H1 (cell line): ENCODE results near the gene TDP2. TPM values are rescaled to one million over a fixed set of nuclear protein-coding genes. Genes with fewer than 3 reads are reported as not detected.

ENCODE experiments used
- CTCF ChIA-PET: fragments of 300-600 bp; sonication (Branson Sonifier 250); formaldehyde crosslinking; loops from one replicate; lab custom pipeline; 2021; ENCODE audit not compliant: partially characterized antibody; lab: Charles Lee
- POLR2A ChIA-PET: fragments of 300-600 bp; sonication (Branson Sonifier 250); formaldehyde crosslinking; loops from one replicate; lab custom pipeline; 2021; ENCODE audit warnings: inconsistent platforms; ENCODE audit not compliant: partially characterized antibody; lab: Charles Lee
- DNase-seq, 2 experiments: peaks; one replicate each; pipeline versions ENCODE4 v3.0.0 to v3.0.0-alpha.2; 2010 to 2022; ENCODE audit warnings: low spot score in 2 of 2, low read depth in 1 of 2, mixed read lengths in 1 of 2
- FAIRE-seq: peaks from 2 replicates; lab custom pipeline; 2011; peaks lifted over from hg19 to GRCh38; lab: Jason Lieb, UNC
- H2AFZ ChIP-seq: 2 replicates; pipeline ENCODE4 v1.8.1; 2012; ENCODE audit warnings: low read length, inconsistent platforms
- H2AK5ac ChIP-seq: 2 replicates; pipeline ENCODE4 v1.6.1; 2013; ENCODE audit warnings: low read depth, low read length
- H2BK120ac ChIP-seq: replicated peaks from 2 replicates; pipeline ENCODE3; 2013; ENCODE audit warnings: low read depth, low read length, inconsistent platforms
- H2BK12ac ChIP-seq: 2 replicates; pipeline ENCODE4 v1.6.1; 2013; ENCODE audit warnings: low read depth, low read length
- H2BK15ac ChIP-seq: 2 replicates; pipeline ENCODE4 v1.6.1; 2013; ENCODE audit warnings: low read length
- H2BK20ac ChIP-seq: 2 replicates; pipeline ENCODE4 v1.6.1; 2013; ENCODE audit warnings: low read length
- H2BK5ac ChIP-seq: 2 replicates; pipeline ENCODE4 v1.6.1; 2013; ENCODE audit warnings: low read depth, low read length
- H3K14ac ChIP-seq: 2 replicates; pipeline ENCODE4 v1.6.1; 2013; ENCODE audit warnings: inconsistent platforms; ENCODE audit not compliant: insufficient read length
- H3K18ac ChIP-seq: 2 replicates; pipeline ENCODE4 v1.6.1; 2013; ENCODE audit warnings: low read length; ENCODE audit errors: extremely low read depth
- H3K23ac ChIP-seq: 2 replicates; pipeline ENCODE4 v1.6.1; 2013; ENCODE audit warnings: inconsistent platforms; ENCODE audit not compliant: insufficient read length
- H3K23me2 ChIP-seq: 2 replicates; pipeline ENCODE4 v1.6.1; 2013; ENCODE audit warnings: low read depth, low read length
- H3K27ac ChIP-seq: 2 replicates; pipeline ENCODE4 v1.6.1; 2011; ENCODE audit warnings: low read depth, low read length, inconsistent platforms
- H3K27me3 ChIP-seq, 4 experiments: replicated peaks in 1 of 4; 1 replicate in 1 of 4; 2 replicates in 3 of 4; pipeline versions ENCODE4 v1.6.1 to v1.8.1; 2011 to 2013; ENCODE audit warnings: low read length in 3 of 4, mild to moderate bottlenecking in 3 of 4, inconsistent platforms in 2 of 4, mixed read lengths in 2 of 4, moderate library complexity in 1 of 4; ENCODE audit not compliant: control insufficient read depth in 3 of 4, insufficient read depth in 3 of 4; ENCODE audit errors: extremely low read depth in 1 of 4
- H3K36me3 ChIP-seq, 4 experiments: 2 replicates each; pipeline versions ENCODE4 v1.6.1 to v1.8.1; 2011 to 2013; ENCODE audit warnings: mild to moderate bottlenecking in 4 of 4, low read length in 3 of 4, moderate library complexity in 2 of 4, control low read depth in 1 of 4, inconsistent platforms in 1 of 4; ENCODE audit not compliant: insufficient read depth in 4 of 4, control insufficient read depth in 2 of 4
- H3K4ac ChIP-seq: replicated peaks from 2 replicates; pipeline ENCODE3; 2013; ENCODE audit warnings: low read length, low read depth, mixed read lengths, inconsistent platforms; ENCODE audit not compliant: insufficient read length
- H3K4me1 ChIP-seq, 4 experiments: replicated peaks in 1 of 4; 1 replicate in 1 of 4; 2 replicates in 3 of 4; pipeline versions ENCODE4 v1.6.1 to v1.8.1; 2011 to 2013; ENCODE audit warnings: low read length in 3 of 4, inconsistent platforms in 2 of 4, mixed read lengths in 1 of 4; ENCODE audit not compliant: insufficient read depth in 4 of 4, control insufficient read depth in 3 of 4
- H3K4me2 ChIP-seq, 2 experiments: 2 replicates each; pipeline versions ENCODE4 v1.6.1 to v1.8.1; 2011 to 2013; ENCODE audit warnings: low read depth in 2 of 2, low read length in 2 of 2, control low read depth in 1 of 2, inconsistent platforms in 1 of 2, mild to moderate bottlenecking in 1 of 2; ENCODE audit not compliant: insufficient read depth in 1 of 2
- H3K4me3 ChIP-seq, 4 experiments: fragments of 200-600, 300-600 bp in 1 of 4; sonication (generic), shearing (Covaris generic), sonication (Bioruptor Twin) in 1 of 4; 2 replicates each; pipeline versions ENCODE4 v1.5.1 to v1.8.1; 2011 to 2016; ENCODE audit warnings: low read length in 4 of 4, low read depth in 3 of 4, control low read depth in 2 of 4, inconsistent platforms in 2 of 4, mild to moderate bottlenecking in 2 of 4, mixed read lengths in 1 of 4, moderate library complexity in 1 of 4; ENCODE audit not compliant: insufficient read depth in 2 of 4; ENCODE audit errors: extremely low read depth in 1 of 4
- H3K56ac ChIP-seq: replicated peaks from 2 replicates; pipeline ENCODE3; 2013; ENCODE audit warnings: low read depth, mild to moderate bottlenecking, mixed read lengths, low read length, inconsistent platforms; ENCODE audit not compliant: insufficient read length
- H3K79me1 ChIP-seq: 2 replicates; pipeline ENCODE4 v1.6.1; 2013; ENCODE audit warnings: low read depth, low read length, control low read depth
- H3K79me2 ChIP-seq, 2 experiments: 2 replicates each; pipeline versions ENCODE4 v1.6.1 to v1.8.1; 2012 to 2013; ENCODE audit warnings: low read length in 2 of 2, mild to moderate bottlenecking in 2 of 2, inconsistent platforms in 1 of 2; ENCODE audit not compliant: insufficient read depth in 2 of 2, control insufficient read depth in 1 of 2
- H3K9ac ChIP-seq, 4 experiments: replicated peaks in 1 of 4; 1 replicate in 1 of 4; 2 replicates in 3 of 4; pipeline versions ENCODE4 v1.6.1 to v1.8.1; 2011 to 2013; ENCODE audit warnings: low read depth in 3 of 4, low read length in 3 of 4, control low read depth in 2 of 4, mild to moderate bottlenecking in 2 of 4, moderate library complexity in 2 of 4, inconsistent platforms in 1 of 4; ENCODE audit errors: extremely low read depth in 1 of 4
- H3K9me3 ChIP-seq, 2 experiments: 2 replicates each; pipeline versions ENCODE4 v1.6.1 to v1.8.1; 2012 to 2013; ENCODE audit warnings: mild to moderate bottlenecking in 2 of 2, moderate library complexity in 2 of 2, control low read depth in 1 of 2, inconsistent platforms in 1 of 2, low read depth in 1 of 2, low read length in 1 of 2, mixed read lengths in 1 of 2; ENCODE audit not compliant: insufficient read depth in 2 of 2
- H4K20me1 ChIP-seq, 2 experiments: replicated peaks in 1 of 2; 2 replicates each; pipeline versions ENCODE3 to v1.8.1; 2011 to 2013; ENCODE audit warnings: inconsistent platforms in 2 of 2, low read length in 2 of 2, mild to moderate bottlenecking in 1 of 2; ENCODE audit not compliant: insufficient read depth in 2 of 2, control insufficient read depth in 1 of 2
- H4K5ac ChIP-seq: 2 replicates; pipeline ENCODE4 v1.6.1; 2013; ENCODE audit warnings: low read length, low read depth, mixed read lengths, inconsistent platforms; ENCODE audit not compliant: insufficient read length
- H4K8ac ChIP-seq: 2 replicates; pipeline ENCODE4 v1.8.0; 2013; ENCODE audit warnings: mild to moderate bottlenecking, moderate library complexity, low read length, inconsistent platforms; ENCODE audit not compliant: insufficient read depth; ENCODE audit errors: extremely low read depth
- H4K91ac ChIP-seq: replicated peaks from 2 replicates; pipeline ENCODE3; 2013; ENCODE audit warnings: low read length, mixed read lengths, inconsistent platforms; ENCODE audit not compliant: insufficient read length
- SUZ12 ChIP-seq: fragments of 200-600 bp; sonication (generic); IDR thresholded peaks from 2 replicates; pipeline ENCODE4 v1.6.1; 2012; ENCODE audit warnings: mild to moderate bottlenecking, inconsistent platforms, low read length, moderate library complexity, mixed read lengths
- WGBS, 2 experiments: shearing (Covaris generic) in 1 of 2; methylation state at CpG; one replicate each; pipeline versions ENCODE4 v1.1.6 to v1.1.7; 2013 to 2015; ENCODE audit warnings: low lambda C conversion rate in 2 of 2, mixed read lengths in 2 of 2, inconsistent platforms in 1 of 2, low coverage in 1 of 2, missing lambda C conversion rate in 1 of 2; ENCODE audit not compliant: insufficient replicate concordance in 2 of 2, insufficient coverage in 1 of 2, insufficient read length in 1 of 2; ENCODE audit errors: extremely low coverage in 1 of 2, missing lambda C conversion rate in 1 of 2; 5-methylcytosine and 5-hydroxymethylcytosine counted together
- polyA plus RNA-seq, 7 experiments: library from polyadenylated mRNA; depleted of rRNA in 3 of 7; stranded (reverse) in 5 of 7; unstranded in 2 of 7; fragments of >200 nt in 5 of 7; fragments of 200-250 nt in 2 of 7; gene quantifications; 1 replicate in 5 of 7; 2 replicates in 1 of 7; 4 replicates in 1 of 7; pipeline versions ENCODE4 v1.2.1 to v1.2.3, GENCODE V29; 2011 to 2013; ENCODE audit warnings: missing spikeins in 2 of 7, mixed read lengths in 2 of 7
- total RNA-seq: library from RNA; stranded (reverse); fragmentation: NEBNext Ultra II Directional; extraction: Animal tissue kit (Norgen Biotek cat#: 25700); gene quantifications from 2 replicates; pipeline ENCODE4 v1.2.1, GENCODE V29; 2021

The TDP2 gene
- total and polyA plus RNA-seq, 2 of the 8 experiments (the other 6 are each of a cell fraction or from before 2014, with no cell fraction given), result 18.8 to 51.6 TPM

GRCh38 chr6:24621626-24622289 lies 44.9 kb downstream of the TDP2 start:
- Histone ChIP-seq H3K79me2 (no peaks in the 10 kb centered on the region), H3K36me3 (no peaks in the 10 kb centered on the region), H3K27ac (no peak overlapping the region), H2BK15ac (no peak overlapping the region), H4K20me1 (no peaks in the 10 kb centered on the region), H3K79me1 (no peaks in the 10 kb centered on the region), H4K5ac (no peak overlapping the region), H2AFZ (peak overlapping the region; percentile 81; the same call in 1 of the 2 replicates), H3K4me2 (no peak overlapping the region), H2BK20ac (no peak overlapping the region), H2BK120ac (no peak overlapping the region), H2BK12ac (no peak overlapping the region), H3K27me3 (no peaks in the 10 kb centered on the region), H3K4me1 (no peaks in the 10 kb centered on the region), H3K18ac (no peak overlapping the region), H4K8ac (no peak overlapping the region), H3K4ac (no peak overlapping the region), H3K23me2 (no peaks in the 10 kb centered on the region), H2BK5ac (no peak overlapping the region), H3K9me3 (no peaks in the 10 kb centered on the region), H3K4me3 (no peak overlapping the region), H3K23ac (no peak overlapping the region), H4K91ac (no peak overlapping the region), H3K9ac (no peak overlapping the region), H3K14ac (no peak overlapping the region), H2AK5ac (no peak overlapping the region), H3K56ac (no peak overlapping the region)
- POLR2A ChIA-PET, result interaction anchor here (0.9 to 1.9 kb wide), 4 partner anchors 8 to 44 kb away, joined by 3 to 5 read pairs (median 4); partner anchors contain the start of gene KIAA0319
- FAIRE-seq (no peak), DNase-seq (no peak)
- WGBS, 2 experiments, result 91% methylated on average over 7 of the region's 7 CpGs; no CpG with 5 or more reads in 1 of the 2 experiments
- CTCF ChIA-PET, result interaction anchor here (0.6 to 2.8 kb wide), 11 partner anchors 9 to 987 kb away, joined by 3 to 12 read pairs (median 3); no protein-coding TSS in a partner anchor
- TF ChIP-seq SUZ12, result no peak
